ENCODE data around the gene ZNF467. TPM values are rescaled to one million over a fixed set of nuclear protein-coding genes. Genes with fewer than 3 reads are reported as not detected.

Gene ZNF467
- total RNA-seq, 1 experiment from 2014 or later, result 18.1 TPM

- Histone ChIP-seq H3K9me3 (ENCODE audit: control insufficient read depth, insufficient read depth, low read depth, low read length) (no peaks in the 10 kb centered on the region), H3K27me3 (ENCODE audit: control insufficient read depth, insufficient read depth, low read length) (no peaks in the 10 kb centered on the region), H3K4me1 (ENCODE audit: control insufficient read depth, insufficient read depth, low read length) (peaks cover 12% of the 10 kb centered on the region), H3K4me3 (ENCODE audit: low read depth in 2 of 2, low read length in 2 of 2) (peak overlapping the region; percentile 50 to 59), H3K36me3 (ENCODE audit: control insufficient read depth, insufficient read depth, low read length) (no peaks in the 10 kb centered on the region; the same call in 1 of the 2 replicates), H3K27ac (ENCODE audit: low read length) (peak overlapping the region; percentile 51; the same call in 1 of the 2 replicates)
- intact Hi-C loops (cut with micrococcal nuclease; ENCODE audit: unreplicated experiment) (no loop called here), in situ Hi-C loops (cut with HindIII; ENCODE audit: low pct_unique_long_range_greater_than_20kb, low sequenced_read_pairs) (no loop called here)
- TF ChIP-seq TCF7L2 (IDR thresholded peaks at IDR 0.05; ENCODE audit: low read depth, low read length) (no peak), CTCF (IDR thresholded peaks at IDR 0.05) (no peak), REST (IDR thresholded peaks at IDR 0.05; ENCODE audit: insufficient read depth in 1 of 2, low read depth in 2 of 2, low read length in 1 of 2) (no peak), POLR2AphosphoS5 (IDR thresholded peaks at IDR 0.05; ENCODE audit: low read depth, low read length) (no peak), SIN3A (IDR thresholded peaks at IDR 0.05; ENCODE audit: borderline replicate concordance, insufficient read depth, low read depth, low read length) (no peak)
- ATAC-seq (no peak), DNase-seq (ENCODE audit: low read depth, low spot score) (no peak)
- ChIA-PET POLR2A (no interaction called here), CTCF (no interaction called here)
- no TSS peak for BruUV-seq (replicated peaks)
Observed at GRCh38 chr7:149772241-149772955, 990 bp downstream of the ZNF467 start.

- no peaks in the 10 kb centered on the region; the same call in 1 of the 2 replicates for H3K36me3 ChIP-seq (ENCODE audit: control insufficient read depth, insufficient read depth, low read length)
- intact Hi-C loops (cut with micrococcal nuclease; ENCODE audit: unreplicated experiment), result no loop called here
- peak; percentile 94 for ATAC-seq
- CTCF ChIA-PET, result no interaction called here
- POLR2A ChIA-PET, result no interaction called here
- H3K9me3 ChIP-seq (ENCODE audit: control insufficient read depth, insufficient read depth, low read depth, low read length), result no peaks in the 10 kb centered on the region
- no peak overlapping the region for H3K27ac ChIP-seq (ENCODE audit: low read length)
- no peaks in the 10 kb centered on the region for H3K27me3 ChIP-seq (ENCODE audit: control insufficient read depth, insufficient read depth, low read length)
- DNase-seq (ENCODE audit: low read depth, low spot score), result peak; percentile 39
- in situ Hi-C loops (cut with HindIII; ENCODE audit: low pct_unique_long_range_greater_than_20kb, low sequenced_read_pairs), result no loop called here
- BruUV-seq (replicated peaks), result no TSS peak
- peak overlapping the region; percentile 50 to 59 for H3K4me3 ChIP-seq (ENCODE audit: low read depth in 2 of 2, low read length in 2 of 2)
- TF ChIP-seq CTCF (IDR thresholded peaks at IDR 0.05) (no peak), POLR2AphosphoS5 (IDR thresholded peaks at IDR 0.05; ENCODE audit: low read depth, low read length) (peak; percentile 31; the same call in 1 of the 2 replicates)
- peaks cover 11% of the 10 kb centered on the region for H3K4me1 ChIP-seq (ENCODE audit: control insufficient read depth, insufficient read depth, low read length)
Observed at GRCh38 chr7:149771720-149772240, 1.6 kb downstream of the ZNF467 start.

Measured in Panc1 (cell line).